Erythroblast (primary cell): ENCODE measurements around the gene GLI3.
A peak's percentile ranks its signal among the peaks of the same experiment; 100 is the strongest.

Experiments
- DNase-seq, 2 experiments: peaks; one replicate each; lab custom pipeline; 2025; lab: John Stamatoyannopoulos, UW
- GATA1 ChIP-seq: IDR thresholded peaks from 2 replicates; pipeline ENCODE4 v1.6.1; 2011; ENCODE audit warnings: low read depth, mild to moderate bottlenecking, control low read depth, low read length, moderate library complexity
- POLR2A ChIP-seq: IDR thresholded peaks from 2 replicates; pipeline ENCODE4 v1.6.1; 2011; ENCODE audit warnings: mild to moderate bottlenecking, low read length

Gene GLI3

GRCh38 chr7:41977151-41977651 lies 259.8 kb downstream of the GLI3 start:
- DNase-seq, result peak; percentile 7 to 23
- TF ChIP-seq GATA1 (no peak), POLR2A (no peak)

- TF ChIP-seq GATA1 (no peak), POLR2A (no peak)
These were observed 260.6 kb downstream of the GLI3 start for GRCh38 chr7:41976411-41976810.

GRCh38 chr7:41975849-41976248 lies 261.2 kb downstream of the GLI3 start:
- TF ChIP-seq GATA1 (no peak), POLR2A (no peak)
- DNase-seq, result no peak

More at GRCh38 chr7:41976411-41976810, 260.6 kb downstream of the GLI3 start:
- DNase-seq, result no peak

- no peak for DNase-seq
These were observed 262.0 kb downstream of the GLI3 start for GRCh38 chr7:41974870-41975557.

GRCh38 chr7:41973202-41973730 lies 263.7 kb downstream of the GLI3 start:
- no peak for DNase-seq
- TF ChIP-seq POLR2A (no peak), GATA1 (no peak)

More at GRCh38 chr7:41974870-41975557, 262.0 kb downstream of the GLI3 start:
- no peak for TF ChIP-seq GATA1
- no peak for TF ChIP-seq POLR2A

GRCh38 chr7:41972776-41973175 lies 264.2 kb downstream of the GLI3 start:
- DNase-seq, result no peak
- TF ChIP-seq GATA1 (no peak), POLR2A (no peak)

GRCh38 chr7:41972270-41972669 lies 264.7 kb downstream of the GLI3 start:
- no peak for TF ChIP-seq GATA1
- no peak for TF ChIP-seq POLR2A
- no peak for DNase-seq

- DNase-seq, result no peak
- no peak for TF ChIP-seq POLR2A
These were observed 265.3 kb downstream of the GLI3 start for GRCh38 chr7:41971640-41972187.

GRCh38 chr7:41970941-41971340 lies 266.1 kb downstream of the GLI3 start:
- TF ChIP-seq GATA1 (no peak), POLR2A (no peak)
- no peak for DNase-seq

- DNase-seq, result no peak
- TF ChIP-seq GATA1, result no peak
- TF ChIP-seq POLR2A, result no peak
These were observed 267.4 kb downstream of the GLI3 start for GRCh38 chr7:41969561-41970105.

- no peak for DNase-seq
These were observed 269.9 kb downstream of the GLI3 start for GRCh38 chr7:41967156-41967555.

GRCh38 chr7:41965951-41966505 lies 271.0 kb downstream of the GLI3 start:
- TF ChIP-seq POLR2A, result no peak
- no peak for TF ChIP-seq GATA1
- DNase-seq, result no peak

More at GRCh38 chr7:41967156-41967555, 269.9 kb downstream of the GLI3 start:
- TF ChIP-seq GATA1 (no peak), POLR2A (no peak)

GRCh38 chr7:41964849-41965745 lies 271.9 kb downstream of the GLI3 start:
- no peak for TF ChIP-seq POLR2A
- TF ChIP-seq GATA1, result no peak
- DNase-seq, result no peak
